ENCODE results near the gene ABT1. TPM values are rescaled to one million over a fixed set of nuclear protein-coding genes. Genes with fewer than 3 reads are reported as not detected.
"Not testable (repeated sequence)": the region's sequence is repeated elsewhere in the genome, so short reads cannot be mapped to it uniquely, and the experiment has no call there.

Gene ABT1
- total RNA-seq (1 to 10 TPM; 3.5 to 6.9 (median 5.5) TPM), polyA plus RNA-seq (10 to 100 TPM in 1 of 2 donors, 1 to 10 TPM in 1; 5.7 to 10.2 TPM)

GRCh38 chr6:26596579-26597388 lies at the start of gene ABT1:
Gene ABT1, plus strand, starts transcription at chr6:26596953. Its CDS starts 30 bp downstream, at chr6:26596983.
- Histone ChIP-seq H3K4me3 (peak within 1 kb of the TSS; percentile 88 to 100 (median 94)), H3K27me3 (peaks cover 0 to 25% (median 3%) of the 10 kb centered on the region in 4 donors), H3K9me3 (no peaks in the 10 kb centered on the region), H3K4me1 (peaks cover 0 to 18% (median 0%) of the 10 kb centered on the region in 3 donors), H3K36me3 (peaks cover 0 to 5% (median 0%) of the 10 kb centered on the region in 3 donors), H3K27ac (peak within 1 kb of the TSS; percentile 64 to 86 (median 78))
- WGBS, 2 donors: 0 to 1% methylated on average over 51 of the region's 51 CpGs
- intact Hi-C loops (cut with DNase I): loop anchor here in 1 of 3 donors (5.0 kb wide), 1 partner anchor 254 kb away; no protein-coding TSS in a partner anchor
- TF ChIP-seq CTCF (IDR thresholded peaks at IDR 0.05): no peak
- ATAC-seq: peak; percentile 96 to 99 (median 98)
- DNase-seq: peak; percentile 96 to 99 (median 98)
- FAIRE-seq: peak; percentile 93

- H3K27ac ChIP-seq; ATAC-seq; H3K4me3 ChIP-seq; H3K4me1 ChIP-seq; H3K9me3 ChIP-seq; H3K27me3 ChIP-seq; intact Hi-C loops (cut with DNase I); H3K36me3 ChIP-seq; DNase-seq; FAIRE-seq: not testable (repeated sequence)
- WGBS, 2 donors: 93 to 96% methylated on average over 18 of the region's 18 CpGs
Measured at GRCh38 chr6:26547363-26547762, 49.4 kb upstream of the ABT1 start.

- FAIRE-seq (no peak), ATAC-seq (peak in 2 of 4 donors; percentile 21 to 36), DNase-seq (peak in 3 of 6 donors; percentile 41 to 69 (median 62))
- intact Hi-C loops (cut with DNase I): no loop called here
- Histone ChIP-seq H3K4me3 (peak overlapping the region in 2 of 4 donors; percentile 12 to 42), H3K36me3 (peaks cover 0 to 2% (median 0%) of the 10 kb centered on the region in 3 donors), H3K9me3 (no peaks in the 10 kb centered on the region), H3K4me1 (peaks cover 0 to 3% (median 0%) of the 10 kb centered on the region in 3 donors), H3K27ac (no peak overlapping the region), H3K27me3 (no peaks in the 10 kb centered on the region)
- TF ChIP-seq CTCF (IDR thresholded peaks at IDR 0.05): no peak
- 10 to 11% methylated on average over 42 of the region's 42 CpGs for WGBS, 2 donors
Measured at GRCh38 chr6:26550250-26550993, 46.3 kb upstream of the ABT1 start.

GRCh38 chr6:26552205-26552604 lies 44.5 kb upstream of the ABT1 start:
- no peak overlapping the region for H3K4me3 ChIP-seq
- H3K27me3 ChIP-seq: no peaks in the 10 kb centered on the region
- FAIRE-seq (no peak), DNase-seq (no peak), ATAC-seq (no peak)
- no peaks in the 10 kb centered on the region for H3K9me3 ChIP-seq
- intact Hi-C loops (cut with DNase I): no loop called here
- no peak overlapping the region for H3K27ac ChIP-seq
- 81 to 85% methylated on average over 10 of the region's 10 CpGs for WGBS, 2 donors
- no peak for TF ChIP-seq CTCF (IDR thresholded peaks at IDR 0.05)
- H3K36me3 ChIP-seq: no peaks in the 10 kb centered on the region
- peaks cover 0 to 3% (median 0%) of the 10 kb centered on the region in 3 donors for H3K4me1 ChIP-seq

- 46 to 47% methylated on average over 11 of the region's 11 CpGs for WGBS, 2 donors
Measured at GRCh38 chr6:26552640-26553188, 44.0 kb upstream of the ABT1 start.

More at GRCh38 chr6:26552640-26553188, 44.0 kb upstream of the ABT1 start:
- ATAC-seq (no peak), DNase-seq (no peak), FAIRE-seq (no peak)
- Histone ChIP-seq H3K27me3 (no peaks in the 10 kb centered on the region), H3K9me3 (no peaks in the 10 kb centered on the region), H3K4me3 (peak overlapping the region in 1 of 4 donors; percentile 41), H3K4me1 (peaks cover 0 to 3% (median 0%) of the 10 kb centered on the region in 3 donors), H3K27ac (no peak overlapping the region), H3K36me3 (no peaks in the 10 kb centered on the region)
- intact Hi-C loops (cut with DNase I): no loop called here
- TF ChIP-seq CTCF (IDR thresholded peaks at IDR 0.05): no peak

Data from pancreas (tissue), 10 donors.